ENCODE data around the gene PGS1.

PGS1 gene

DNA sequence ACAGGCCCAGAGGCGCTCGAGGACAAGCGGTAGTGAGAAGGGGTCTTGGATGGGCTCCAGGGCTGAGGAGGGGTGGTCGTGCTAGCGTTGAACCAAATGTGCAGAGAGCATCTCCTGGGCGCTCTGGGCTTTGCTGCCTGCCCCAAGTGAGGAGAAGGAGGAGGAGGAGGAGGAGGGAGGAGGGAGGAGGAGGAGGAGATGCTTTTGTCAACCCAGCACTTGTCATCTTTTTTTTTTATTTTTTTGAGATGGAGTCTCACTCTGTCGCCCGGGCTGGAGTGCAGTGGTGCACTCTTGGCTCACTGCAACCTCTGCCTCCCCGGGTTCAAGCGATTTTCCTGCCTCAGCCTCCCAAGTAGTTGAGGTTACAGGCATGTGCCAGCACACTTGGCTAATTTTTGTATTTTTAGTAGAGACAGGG, 59.8 kb downstream of the PGS1 start:
- peaks cover 32% of the 10 kb centered on the region for H3K4me1 Mint-ChIP-seq
- DNase-seq: no peak
- H3K27ac Mint-ChIP-seq: no peak overlapping the region
- TF ChIP-seq, protein P1, sequence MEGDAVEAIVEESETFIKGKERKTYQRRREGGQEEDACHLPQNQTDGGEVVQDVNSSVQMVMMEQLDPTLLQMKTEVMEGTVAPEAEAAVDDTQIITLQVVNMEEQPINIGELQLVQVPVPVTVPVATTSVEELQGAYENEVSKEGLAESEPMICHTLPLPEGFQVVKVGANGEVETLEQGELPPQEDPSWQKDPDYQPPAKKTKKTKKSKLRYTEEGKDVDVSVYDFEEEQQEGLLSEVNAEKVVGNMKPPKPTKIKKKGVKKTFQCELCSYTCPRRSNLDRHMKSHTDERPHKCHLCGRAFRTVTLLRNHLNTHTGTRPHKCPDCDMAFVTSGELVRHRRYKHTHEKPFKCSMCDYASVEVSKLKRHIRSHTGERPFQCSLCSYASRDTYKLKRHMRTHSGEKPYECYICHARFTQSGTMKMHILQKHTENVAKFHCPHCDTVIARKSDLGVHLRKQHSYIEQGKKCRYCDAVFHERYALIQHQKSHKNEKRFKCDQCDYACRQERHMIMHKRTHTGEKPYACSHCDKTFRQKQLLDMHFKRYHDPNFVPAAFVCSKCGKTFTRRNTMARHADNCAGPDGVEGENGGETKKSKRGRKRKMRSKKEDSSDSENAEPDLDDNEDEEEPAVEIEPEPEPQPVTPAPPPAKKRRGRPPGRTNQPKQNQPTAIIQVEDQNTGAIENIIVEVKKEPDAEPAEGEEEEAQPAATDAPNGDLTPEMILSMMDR (IDR thresholded peaks at IDR 0.05): no peak
- no peaks in the 10 kb centered on the region for H3K36me3 Mint-ChIP-seq (ENCODE audit: low read depth)
- H3K27me3 Mint-ChIP-seq (ENCODE audit: low read depth, poor library complexity): peaks cover 7% of the 10 kb centered on the region
- peaks cover 6% of the 10 kb centered on the region for H3K9me3 Mint-ChIP-seq
- no peak overlapping the region for H3K4me3 Mint-ChIP-seq

DNA sequence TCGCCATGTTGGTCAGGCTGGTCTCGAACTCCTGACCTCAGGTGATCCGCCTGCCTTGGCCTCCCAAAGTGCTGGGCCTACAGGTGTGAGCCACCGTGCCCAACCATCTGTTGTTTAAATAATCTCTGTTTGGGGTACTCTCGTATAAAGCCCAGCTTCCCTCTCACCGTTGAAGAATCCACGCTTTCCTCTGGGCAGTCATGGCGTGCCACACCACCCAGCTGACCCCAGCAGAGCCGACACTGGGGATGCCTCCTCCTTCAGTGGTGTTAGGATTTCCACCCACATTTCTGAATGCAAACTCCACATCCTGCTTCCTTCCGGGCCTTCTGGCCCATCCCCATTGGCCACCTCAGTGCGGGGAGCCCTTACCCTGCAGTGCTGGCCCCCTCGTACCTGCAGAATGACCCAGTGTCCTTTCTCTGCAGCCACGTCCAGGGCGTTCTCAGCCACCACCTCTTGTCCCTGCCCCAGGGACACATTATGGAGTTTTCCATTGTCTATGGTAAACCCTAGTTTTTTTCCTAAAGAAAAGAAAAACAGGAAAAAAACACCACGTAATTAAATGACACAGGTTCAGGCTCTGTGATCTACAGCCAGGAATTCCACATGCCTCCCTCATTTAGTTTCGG, 60.4 kb downstream of the PGS1 start:
- Mint-ChIP-seq H3K4me1 (peaks cover 33% of the 10 kb centered on the region), H3K9me3 (peaks cover 6% of the 10 kb centered on the region), H3K36me3 (ENCODE audit: low read depth) (no peaks in the 10 kb centered on the region), H3K27me3 (ENCODE audit: low read depth, poor library complexity) (peaks cover 11% of the 10 kb centered on the region), H3K4me3 (no peak overlapping the region), H3K27ac (no peak overlapping the region)
- no peak for DNase-seq
- TF ChIP-seq, protein P1 (IDR thresholded peaks at IDR 0.05): no peak

DNA sequence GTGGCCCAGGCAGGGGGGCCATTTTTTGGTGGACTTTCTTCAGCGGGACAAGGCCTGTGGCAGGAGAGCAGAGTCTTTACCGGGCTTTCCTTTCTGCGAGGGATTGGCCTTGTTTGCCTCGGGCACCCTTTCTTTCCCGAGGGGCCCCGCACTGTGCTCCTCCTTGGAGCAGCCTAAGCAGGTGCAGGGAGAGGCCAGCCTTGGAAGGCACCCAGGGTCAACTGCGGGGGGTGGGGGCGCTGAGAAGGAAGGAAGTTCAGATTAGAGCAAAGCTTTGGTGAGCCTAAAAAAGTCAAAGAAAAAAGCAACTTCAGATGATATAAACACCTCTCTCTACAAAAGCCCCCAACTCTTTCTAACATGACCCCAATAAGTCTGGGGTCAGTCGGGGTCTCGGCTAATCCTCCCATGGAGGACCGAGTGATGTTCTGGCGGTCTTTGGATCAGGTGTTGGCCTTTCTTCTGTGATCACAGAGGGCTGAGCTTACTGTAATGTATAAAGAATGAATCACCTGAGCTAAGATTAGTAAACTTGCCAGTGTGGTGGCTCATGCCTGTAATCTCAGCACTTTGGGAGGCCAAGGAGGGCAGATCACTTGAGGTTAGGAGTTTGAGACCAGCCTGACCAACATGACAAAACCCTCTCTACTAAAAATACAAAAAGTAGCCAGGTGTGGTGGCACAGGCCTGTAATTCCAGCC, 63.0 kb downstream of the PGS1 start:
- peaks cover 26% of the 10 kb centered on the region for H3K4me1 Mint-ChIP-seq
- peaks cover 6% of the 10 kb centered on the region for H3K9me3 Mint-ChIP-seq
- no peaks in the 10 kb centered on the region for H3K36me3 Mint-ChIP-seq (ENCODE audit: low read depth)
- H3K27ac Mint-ChIP-seq: no peak overlapping the region
- peaks cover 11% of the 10 kb centered on the region for H3K27me3 Mint-ChIP-seq (ENCODE audit: low read depth, poor library complexity)
- no peak for DNase-seq
- TF ChIP-seq, protein P1 (IDR thresholded peaks at IDR 0.05): no peak
- no peak overlapping the region for H3K4me3 Mint-ChIP-seq

DNA sequence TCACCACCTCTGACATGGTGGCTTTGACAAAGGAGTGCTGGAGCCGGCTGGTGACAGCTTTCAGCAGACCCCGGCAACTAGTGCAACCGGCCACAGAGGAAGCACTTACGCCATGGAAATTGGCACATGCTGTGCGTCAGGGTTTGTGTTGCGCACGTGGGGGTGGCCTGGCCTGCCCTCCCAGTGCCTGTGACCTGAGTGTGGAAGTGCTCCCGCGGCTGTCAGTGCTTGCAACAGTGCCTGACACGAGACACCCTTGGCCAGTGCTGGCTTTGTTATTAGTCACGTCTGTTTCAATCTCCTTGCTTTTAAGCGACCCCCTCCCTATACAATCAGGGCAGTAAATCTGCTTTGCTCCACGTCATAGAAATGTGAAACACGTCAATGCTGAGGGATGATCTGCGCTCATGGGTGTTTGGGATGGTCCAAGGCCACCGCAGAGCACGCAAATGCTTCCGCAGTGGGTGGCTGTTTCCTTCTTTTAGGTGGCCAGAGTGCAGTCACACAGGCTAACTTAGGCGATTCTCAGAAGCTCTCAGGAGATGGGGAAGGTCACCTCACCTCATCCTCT, 64.3 kb downstream of the PGS1 start:
- no peak for DNase-seq
- Mint-ChIP-seq H3K4me1 (peaks cover 26% of the 10 kb centered on the region), H3K27me3 (ENCODE audit: low read depth, poor library complexity) (peaks cover 12% of the 10 kb centered on the region), H3K4me3 (peak overlapping the region; percentile 21), H3K9me3 (peaks cover 6% of the 10 kb centered on the region), H3K36me3 (ENCODE audit: low read depth) (no peaks in the 10 kb centered on the region), H3K27ac (peak overlapping the region; percentile 27)
- TF ChIP-seq, protein P1 (IDR thresholded peaks at IDR 0.05): no peak

DNA sequence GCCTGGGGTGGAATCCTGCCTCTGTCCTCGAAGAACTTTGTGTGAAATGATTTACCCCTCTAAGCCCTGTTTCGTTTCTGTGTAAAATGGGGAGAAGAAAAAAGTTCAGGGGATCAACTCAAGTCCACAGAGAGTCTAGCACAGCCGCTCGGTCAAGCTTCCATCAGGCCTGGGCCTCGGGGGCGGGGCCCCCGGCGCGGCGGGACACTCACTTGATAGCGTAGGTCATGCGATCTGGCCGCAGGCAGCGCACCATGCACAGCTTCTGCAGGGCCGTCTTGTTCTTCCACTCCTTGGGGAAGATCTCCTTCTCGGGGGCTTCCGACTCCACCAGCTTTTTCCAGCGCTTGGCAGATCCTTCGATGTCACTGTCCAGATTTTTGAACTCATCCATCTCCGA, 65.9 kb downstream of the PGS1 start:
- Mint-ChIP-seq H3K36me3 (ENCODE audit: low read depth) (no peaks in the 10 kb centered on the region), H3K4me1 (peaks cover 21% of the 10 kb centered on the region), H3K27me3 (ENCODE audit: low read depth, poor library complexity) (peaks cover 14% of the 10 kb centered on the region), H3K9me3 (peaks cover 3% of the 10 kb centered on the region), H3K4me3 (no peak overlapping the region), H3K27ac (peak overlapping the region; percentile 51)
- TF ChIP-seq, protein P1 (IDR thresholded peaks at IDR 0.05): no peak
- DNase-seq: no peak
